Measurements from ENCODE around the gene ZBTB49.

DNA sequence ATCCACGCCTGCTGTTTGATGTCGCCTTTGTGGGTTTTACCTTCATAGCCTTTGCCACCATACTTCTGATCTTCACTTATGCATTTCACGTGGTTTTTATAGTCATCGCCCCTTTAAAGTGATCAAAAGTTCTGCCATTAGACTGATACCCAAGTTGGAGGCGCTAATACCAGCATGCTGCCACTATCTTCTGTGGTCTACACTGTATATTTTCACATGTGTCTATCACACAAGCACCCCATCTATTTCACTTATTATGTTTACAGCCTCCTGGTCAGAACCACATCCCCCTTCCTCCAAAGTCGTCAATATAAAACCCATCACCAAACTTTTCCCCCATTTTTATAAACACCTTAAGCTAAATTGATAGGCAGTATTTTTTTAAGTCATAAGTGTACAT, 8.3 kb upstream of the ZBTB49 start:
- TF ChIP-seq, protein P1, sequence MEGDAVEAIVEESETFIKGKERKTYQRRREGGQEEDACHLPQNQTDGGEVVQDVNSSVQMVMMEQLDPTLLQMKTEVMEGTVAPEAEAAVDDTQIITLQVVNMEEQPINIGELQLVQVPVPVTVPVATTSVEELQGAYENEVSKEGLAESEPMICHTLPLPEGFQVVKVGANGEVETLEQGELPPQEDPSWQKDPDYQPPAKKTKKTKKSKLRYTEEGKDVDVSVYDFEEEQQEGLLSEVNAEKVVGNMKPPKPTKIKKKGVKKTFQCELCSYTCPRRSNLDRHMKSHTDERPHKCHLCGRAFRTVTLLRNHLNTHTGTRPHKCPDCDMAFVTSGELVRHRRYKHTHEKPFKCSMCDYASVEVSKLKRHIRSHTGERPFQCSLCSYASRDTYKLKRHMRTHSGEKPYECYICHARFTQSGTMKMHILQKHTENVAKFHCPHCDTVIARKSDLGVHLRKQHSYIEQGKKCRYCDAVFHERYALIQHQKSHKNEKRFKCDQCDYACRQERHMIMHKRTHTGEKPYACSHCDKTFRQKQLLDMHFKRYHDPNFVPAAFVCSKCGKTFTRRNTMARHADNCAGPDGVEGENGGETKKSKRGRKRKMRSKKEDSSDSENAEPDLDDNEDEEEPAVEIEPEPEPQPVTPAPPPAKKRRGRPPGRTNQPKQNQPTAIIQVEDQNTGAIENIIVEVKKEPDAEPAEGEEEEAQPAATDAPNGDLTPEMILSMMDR (IDR thresholded peaks at IDR 0.05) = no peak
- TF ChIP-seq POLR2A (IDR thresholded peaks at IDR 0.05) = no peak

All from esophagus squamous epithelium (tissue), 4 donors.